ENCODE data around the gene TUBA4A.

The TUBA4A gene

DNA sequence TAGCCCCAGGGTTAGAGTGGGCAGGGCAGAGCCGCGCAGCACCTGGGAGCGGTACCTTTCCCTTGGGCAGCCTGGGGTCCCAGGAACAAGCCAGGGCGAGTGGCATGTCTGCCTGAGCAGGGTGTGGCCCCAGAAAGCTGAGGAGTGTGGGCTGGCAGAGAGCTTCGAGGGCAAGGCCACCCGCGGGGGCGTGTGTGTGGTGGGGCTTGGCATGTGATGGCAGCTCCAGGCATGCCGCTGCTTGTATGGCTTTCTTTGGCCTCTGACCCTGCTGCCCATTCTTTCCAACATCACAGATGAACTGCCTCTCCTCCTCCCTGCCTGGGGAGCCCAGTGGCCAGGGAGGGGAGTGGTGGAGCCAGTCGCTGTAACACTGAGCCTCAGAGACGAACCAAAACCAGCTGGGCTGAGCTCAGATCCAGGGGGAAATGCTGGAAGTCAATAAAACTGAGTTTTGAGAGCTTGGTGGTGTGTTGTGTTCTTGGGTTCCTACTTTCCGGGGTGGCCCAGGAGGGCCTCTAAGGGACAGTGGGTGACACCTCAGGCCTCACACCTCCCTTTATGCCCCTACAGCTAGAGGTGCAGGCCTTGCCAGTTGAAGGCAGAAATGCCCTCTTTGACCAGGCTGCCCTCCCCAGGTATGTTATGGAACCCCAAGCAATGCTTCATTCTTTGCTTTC, 32.9 kb upstream of the TUBA4A start:
- no peak for FAIRE-seq

DNA sequence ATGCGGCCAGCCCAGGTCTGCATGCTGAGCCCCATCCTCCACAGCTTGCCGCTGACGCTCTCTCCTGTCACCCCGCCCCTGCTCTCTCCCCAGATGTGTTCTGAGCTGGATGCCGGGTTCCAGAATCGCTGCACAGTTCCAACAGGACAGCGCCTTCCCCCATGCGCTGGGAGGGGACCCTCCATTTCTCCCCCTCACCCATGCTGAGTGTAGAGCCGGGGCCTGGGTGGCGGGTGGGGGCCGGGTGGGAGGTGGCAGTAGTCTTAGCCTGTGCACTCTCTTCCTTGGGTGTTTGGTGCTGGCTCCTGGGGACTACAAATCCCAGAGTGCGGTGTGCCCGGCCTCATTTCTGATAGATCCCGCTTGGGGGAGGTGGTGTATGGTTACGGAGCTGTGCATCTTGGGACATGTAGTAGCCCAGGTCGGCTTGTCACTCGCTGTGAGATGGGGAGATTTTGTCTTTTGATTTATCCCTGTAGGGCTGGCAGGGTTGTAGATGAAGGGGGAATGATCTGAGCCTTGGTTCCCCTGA, 32.2 kb upstream of the TUBA4A start:
- no peak for FAIRE-seq

DNA sequence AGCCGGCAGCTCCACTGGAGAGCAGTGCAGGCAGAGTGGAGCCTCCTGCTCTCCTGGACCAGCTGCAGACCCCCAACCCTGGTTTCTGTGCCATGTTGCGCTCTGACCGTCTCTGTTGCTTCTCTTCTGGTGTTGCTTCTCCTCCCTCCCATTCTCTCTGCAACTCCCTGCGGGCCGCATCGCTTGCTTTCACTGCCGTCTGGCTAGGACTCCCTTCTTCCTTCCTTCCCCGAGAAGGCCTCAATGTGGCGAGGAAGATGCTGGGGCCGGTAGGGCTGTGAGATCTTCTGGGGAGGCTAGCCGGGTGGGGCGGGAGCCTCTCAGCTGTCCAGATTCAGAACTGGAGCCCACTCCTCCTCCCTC, 31.6 kb upstream of the TUBA4A start:
- FAIRE-seq: no peak

DNA sequence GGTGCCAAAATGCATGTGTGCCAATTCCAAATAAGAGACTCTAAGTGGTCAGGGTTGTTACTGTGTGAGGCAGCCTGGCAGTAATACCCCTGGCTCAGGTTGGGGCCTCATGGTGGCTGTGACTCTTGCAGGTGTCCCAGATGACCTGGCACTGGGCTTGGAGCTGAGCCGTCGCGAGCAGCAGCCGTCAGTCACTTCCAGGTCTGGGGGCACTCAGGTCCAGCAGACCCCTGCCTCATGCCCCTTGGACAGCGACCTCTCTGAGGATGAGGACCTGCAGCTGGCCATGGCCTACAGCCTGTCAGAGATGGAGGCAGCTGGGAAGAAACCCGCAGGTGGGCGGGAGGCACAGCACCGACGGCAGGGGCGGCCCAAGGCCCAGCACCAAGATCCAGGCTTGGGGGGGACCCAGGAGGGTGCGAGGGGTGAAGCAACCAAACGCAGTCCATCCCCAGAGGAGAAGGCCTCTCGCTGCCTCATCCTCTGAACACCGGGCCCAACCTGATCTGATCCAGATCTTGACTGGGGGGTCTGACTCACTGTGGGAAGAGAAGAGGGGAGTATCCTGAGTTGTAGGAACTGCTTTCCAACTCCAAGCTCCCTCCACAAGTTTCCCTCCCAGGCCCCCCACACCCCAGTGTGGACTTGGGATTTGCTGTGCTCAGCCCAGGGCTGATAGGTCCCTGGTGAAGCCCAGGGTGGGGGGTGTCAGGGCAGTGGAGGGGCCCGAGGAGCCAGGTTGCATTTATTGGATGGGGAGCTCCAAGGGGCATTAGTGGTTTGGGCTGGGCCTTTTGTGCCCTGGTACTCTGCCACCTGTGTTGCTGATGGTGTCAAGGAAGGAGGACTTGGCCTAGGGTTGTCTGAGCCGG, 31.0 kb upstream of the TUBA4A start:
- no peak for FAIRE-seq

DNA sequence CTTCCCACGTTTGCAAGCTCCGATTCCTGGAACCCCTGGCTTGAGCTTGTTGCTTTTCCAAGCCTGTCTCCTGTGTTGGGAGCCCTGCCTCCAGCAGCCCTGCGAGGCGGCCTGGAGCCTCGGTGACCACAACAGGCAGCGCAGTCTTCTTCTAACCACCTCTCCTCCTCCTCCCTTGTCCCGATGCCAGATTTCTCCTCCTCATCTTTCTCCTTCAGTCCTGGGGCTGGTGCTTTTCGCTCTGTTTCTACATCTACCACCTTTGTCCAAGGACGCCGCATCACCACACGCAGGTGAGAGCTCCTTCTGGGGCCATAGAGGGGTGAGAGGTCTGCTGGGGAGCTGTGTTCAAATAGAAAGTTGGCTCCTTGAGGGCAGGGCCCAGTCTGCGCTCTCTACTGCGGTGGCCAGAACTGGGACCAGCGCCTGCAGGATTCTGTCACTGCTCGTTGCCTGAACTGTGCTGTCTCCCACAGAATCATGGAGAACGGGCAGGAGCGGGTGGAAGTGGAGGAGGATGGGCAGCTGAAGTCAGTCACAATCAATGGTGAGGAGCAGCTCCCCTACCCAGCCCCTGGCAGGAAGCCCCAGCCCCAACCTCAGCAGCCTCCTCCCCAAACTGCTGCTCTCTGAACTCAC, 29.3 kb upstream of the TUBA4A start:
- no peak for FAIRE-seq

DNA sequence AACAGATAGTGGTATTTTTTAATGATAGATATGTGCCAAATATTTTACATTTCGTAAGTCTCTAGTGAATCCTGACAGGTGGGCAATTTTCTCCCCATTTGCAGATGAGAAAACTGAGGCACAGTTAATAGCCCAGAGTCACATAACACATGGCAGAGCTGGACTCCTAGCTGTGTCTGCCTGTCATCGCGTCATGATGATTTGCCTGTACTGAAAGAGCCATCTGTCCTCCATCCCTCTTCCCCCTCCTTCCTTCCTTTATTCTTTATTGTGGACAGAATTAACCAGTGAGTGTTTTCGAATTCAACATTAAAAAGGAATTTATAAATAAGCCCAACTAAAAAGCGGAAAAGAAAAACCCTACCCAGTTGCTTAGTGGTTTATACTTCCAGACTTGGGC, 28.7 kb upstream of the TUBA4A start:
- no peak for FAIRE-seq

DNA sequence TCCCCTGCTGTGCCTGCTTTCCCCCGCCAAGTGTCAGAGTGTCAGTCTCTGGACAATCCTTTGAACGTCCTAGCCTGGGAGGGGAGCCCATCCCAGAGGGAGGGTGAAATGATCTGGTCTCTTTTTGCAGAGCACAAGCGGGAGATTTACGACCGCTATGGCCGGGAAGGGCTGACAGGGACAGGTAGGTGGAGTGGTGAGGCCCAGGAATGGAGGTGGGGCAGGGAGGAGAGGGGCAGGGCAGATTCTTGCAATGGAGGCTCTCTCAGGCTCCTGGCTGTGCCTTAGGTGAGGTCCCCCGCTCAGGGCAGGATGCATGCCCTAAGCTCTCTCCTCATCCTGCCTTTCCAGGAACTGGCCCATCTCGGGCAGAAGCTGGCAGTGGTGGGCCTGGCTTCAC, 27.9 kb upstream of the TUBA4A start:
- no peak for FAIRE-seq

DNA sequence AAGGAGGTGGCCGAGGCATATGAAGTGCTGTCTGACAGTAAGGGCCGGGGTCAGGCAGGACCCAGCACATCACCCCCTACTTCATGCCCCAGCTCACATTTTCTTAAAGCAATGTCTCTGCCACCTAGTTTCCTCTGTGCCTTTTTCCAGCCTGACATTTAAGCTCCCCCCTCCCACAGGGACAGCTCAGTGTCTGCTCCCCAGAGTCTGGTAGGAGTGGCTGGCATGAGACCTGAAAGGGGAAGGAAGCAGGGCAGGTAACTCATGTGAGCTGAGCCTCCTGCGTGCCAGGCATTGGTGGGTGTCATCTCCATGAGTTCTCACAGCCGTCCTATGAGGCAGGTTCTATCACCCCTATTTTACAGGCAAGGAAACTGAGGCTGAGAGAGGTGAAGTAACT, 26.9 kb upstream of the TUBA4A start:
- FAIRE-seq: no peak

DNA sequence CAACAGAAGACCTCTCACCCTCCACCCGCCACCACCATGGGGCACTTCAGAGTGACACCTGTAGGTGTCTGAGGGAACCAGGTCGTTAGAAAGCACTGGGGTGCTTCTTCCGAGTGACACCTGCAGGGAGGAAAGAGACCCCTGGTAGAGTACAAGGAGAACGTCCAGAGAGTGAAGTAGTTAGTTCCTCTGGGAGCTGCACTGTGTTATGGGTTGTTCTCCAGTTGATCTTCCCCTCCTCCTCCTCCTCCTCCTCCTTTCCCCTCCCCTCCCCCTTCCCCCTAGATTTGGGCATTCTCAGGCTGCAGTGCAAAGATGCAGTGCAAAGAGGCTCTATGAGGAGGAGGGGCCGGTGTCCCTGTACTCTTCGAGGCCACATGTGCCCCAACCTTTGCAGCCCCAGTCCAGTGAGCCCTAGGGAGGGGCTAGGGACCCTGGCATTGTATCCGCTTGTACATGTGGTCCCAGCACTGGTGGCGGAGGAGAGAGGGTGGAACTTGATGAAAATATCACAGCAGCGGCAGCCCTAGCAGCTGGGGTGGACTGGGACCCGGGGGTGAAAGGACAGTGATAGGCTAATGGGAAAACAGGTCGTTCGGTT, 26.3 kb upstream of the TUBA4A start:
- FAIRE-seq: no peak

DNA sequence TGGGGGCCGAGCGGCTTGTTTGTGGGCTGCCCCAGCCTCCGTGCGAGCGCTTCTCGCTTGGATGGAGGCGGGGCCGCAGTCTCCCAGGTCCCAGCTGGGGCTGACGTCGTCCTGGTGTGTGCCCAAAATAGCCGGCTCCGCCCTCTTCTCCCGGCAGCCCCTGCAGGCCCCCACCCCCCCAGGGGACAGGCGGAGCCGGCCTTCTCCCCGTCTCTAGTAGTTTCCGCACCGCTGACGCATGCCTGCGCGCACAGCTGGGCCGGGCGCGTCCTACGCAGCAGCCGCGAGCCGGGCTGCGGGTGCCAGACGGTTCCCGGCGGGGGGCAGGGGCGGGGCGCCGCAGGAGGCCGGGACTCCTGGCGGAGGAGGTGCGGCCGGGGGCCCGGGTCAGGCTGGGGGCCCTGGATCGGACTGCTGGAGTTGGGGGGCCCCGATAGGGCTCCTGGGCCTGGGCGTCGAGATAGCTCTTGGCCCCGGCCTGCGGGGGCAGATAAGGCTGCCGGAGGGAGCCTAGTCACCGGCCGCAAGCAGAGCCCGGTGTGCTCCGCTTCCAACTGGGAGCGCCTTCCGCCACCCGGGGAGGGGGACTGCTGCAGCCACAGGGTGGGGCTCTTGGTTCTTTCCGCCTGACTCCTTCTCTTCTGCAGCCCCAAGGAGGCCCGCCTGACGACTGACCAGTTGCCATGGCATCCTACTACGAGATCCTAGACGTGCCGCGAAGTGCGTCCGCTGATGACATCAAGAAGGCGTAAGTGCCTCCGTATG, 25.6 kb upstream of the TUBA4A start, which contains the start of gene DNAJB2:
Gene DNAJB2, plus strand, starts transcription at position 216 of the 765 bp plus-strand sequence. Its CDS starts 468 bp downstream, at position 684.
- FAIRE-seq: no peak

DNA sequence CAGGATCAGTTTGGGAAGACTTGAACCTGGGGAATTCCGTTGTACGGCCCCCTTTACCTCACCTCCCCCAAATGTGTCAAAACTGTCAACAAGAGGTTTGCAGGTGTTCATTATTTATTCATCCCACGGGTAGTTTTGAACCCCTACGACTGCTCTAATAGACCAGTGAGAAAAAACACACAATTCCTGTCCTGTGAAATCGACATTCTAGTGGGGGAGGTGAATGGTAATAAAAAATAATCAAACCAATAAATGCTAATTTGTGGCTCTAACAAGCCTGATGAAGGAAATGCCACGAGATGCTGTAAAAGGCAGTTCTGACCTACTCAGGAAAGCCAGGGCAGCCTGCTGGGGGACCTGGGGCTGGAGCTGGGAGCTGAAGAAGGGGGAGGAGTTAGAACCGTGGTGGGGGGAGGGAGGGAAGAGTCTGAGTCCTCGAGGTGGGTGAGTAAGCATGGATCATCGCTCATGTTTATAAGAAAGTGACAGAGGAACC, 25.0 kb upstream of the TUBA4A start:
- FAIRE-seq: no peak

DNA sequence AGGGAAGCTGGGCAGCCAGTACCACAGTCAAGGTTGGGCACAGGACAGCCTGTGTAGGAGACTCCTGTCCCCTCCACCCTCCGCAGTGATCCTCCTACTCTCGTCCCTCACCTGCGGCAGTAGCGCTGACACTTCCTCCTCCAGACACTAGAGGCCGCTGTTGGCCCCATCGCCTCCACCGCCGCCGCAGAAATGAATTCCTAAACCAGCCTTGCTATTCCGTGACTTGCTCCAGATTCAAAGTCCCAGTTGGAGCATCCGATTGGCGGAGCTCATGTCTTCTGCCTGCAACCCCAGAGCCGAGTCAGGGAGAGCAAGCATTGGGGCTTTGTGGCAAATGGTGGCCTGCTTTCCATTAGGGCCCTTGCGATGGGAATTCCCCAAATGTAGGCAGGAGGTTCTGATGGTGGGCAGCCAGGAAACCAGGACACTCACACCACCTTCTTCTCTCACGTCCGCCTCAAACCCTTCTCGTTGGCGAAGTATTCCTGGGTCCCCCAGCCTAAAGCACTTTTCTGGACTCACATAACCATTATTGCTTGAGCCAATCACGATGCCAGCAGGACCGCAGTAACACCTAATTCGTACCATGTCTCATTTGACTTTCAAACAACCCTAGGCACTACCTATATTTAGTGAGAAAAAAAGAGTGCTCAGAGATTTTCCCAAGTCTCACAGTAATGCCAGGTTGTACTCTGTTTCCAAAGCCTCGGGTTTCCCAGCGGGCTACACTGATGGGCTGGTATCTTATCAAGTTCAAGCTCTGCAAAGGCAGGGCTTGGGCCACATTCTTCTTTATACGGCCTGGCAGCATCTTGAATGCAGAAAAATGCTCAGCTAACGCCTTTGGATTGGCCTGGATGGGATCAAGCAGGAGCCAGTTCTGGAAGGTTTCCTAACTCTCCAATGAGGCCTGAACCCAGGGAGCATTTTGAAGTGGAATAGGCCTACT, 24.3 kb upstream of the TUBA4A start:
- FAIRE-seq: peak; percentile 35

DNA sequence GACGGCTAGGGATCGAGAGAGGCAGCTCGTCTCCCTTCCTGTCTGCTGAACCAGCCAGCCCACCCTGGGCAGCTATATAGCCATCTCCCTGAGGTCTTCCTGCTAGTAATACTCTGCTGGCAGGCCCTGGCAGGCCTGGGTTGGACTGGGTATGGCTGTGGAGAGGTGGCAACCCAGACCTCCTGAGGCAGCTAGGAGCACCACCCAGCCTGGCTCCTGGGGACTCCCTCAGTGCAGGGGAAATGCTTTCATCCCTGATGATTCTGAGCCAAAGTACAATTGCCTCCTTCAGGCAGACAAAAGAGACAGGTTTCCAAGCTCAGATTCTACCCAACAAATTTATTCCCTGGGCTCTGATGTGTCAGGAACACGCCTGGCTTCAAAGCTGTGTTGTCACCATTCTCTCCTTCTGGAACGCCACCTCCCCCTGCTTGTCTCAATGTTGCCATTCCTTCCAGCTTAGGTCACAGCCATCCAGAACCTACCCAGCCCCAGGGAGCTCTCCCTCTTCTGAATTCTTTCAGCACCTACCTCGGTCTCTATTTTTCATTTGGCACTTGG, 20.7 kb upstream of the TUBA4A start:
- FAIRE-seq: no peak

DNA sequence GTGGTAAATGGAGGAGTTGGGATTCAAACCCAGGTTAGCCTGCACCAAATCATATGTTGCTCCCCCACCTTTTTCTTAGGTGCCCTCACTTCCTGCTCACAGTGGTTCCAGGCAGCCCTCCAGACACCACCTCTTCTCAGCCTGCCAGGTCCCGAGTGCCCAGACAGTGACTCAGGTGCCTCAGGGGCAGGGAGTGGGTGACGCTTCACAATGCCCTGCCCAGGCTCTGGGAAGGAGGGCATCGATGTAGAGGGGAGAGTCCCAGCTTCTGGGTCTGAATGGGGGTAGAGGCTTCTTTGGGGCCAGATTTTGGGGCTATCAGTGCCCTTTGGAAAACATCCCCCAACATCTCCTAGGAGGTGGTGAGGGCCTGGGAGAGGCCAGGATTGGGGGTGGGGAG, 20.2 kb upstream of the TUBA4A start:
- FAIRE-seq: no peak

DNA sequence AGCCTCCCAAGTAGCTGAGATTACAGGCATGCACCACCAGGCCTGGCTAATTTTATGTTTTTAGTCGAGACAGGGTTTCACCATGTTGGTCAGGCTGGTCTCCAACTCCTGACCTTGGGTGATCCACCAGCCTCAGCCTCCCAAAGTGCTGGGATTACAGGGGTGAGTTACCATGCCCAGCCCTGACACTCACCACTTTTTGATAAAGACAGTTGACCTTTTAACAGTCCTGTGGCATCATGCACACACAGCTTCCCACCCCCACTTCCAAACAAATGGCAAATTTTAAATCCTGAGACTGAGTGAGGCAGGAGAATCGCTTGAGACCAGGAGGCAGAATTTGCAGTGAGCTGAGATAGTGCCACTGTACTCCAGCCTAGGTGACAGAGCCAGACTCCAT, 19.3 kb upstream of the TUBA4A start:
- FAIRE-seq: no peak

DNA sequence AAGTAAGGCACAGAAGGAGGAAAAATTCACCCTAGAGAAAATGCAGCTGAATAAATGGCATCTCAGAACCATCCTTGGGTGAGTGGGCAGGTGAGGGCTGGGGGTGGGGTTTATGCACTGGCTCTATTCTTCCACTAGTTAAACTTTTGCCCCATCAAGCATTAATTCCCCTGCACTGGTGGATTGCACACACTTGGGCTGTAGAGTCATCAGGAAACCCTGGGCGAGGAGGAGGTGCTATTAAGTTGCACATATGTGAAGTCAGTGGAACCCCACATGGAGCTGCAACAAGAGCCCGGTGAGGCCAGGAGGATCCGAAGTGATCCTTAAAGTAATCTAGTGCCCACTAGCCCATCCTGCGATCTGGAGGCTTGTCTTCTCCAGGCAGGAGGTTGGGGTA, 18.6 kb upstream of the TUBA4A start:
- FAIRE-seq: no peak

DNA sequence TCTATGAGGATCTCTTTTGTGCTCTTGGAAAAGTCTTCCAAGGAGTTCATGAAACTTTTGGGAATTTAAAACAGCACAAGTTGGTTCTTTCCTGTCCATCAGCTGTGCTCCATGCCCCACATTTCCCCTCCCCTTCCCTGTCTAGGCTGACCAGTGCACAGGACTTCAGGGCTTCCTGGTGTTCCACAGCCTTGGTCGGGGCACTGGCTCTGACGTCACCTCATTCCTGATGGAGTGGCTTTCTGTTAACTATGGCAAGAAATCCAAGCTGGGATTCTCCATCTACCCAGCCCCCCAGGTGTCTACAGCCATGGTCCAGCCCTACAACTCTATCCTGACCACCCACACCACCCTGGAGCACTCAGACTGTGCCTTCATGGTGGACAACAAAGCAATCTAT, 17.3 kb upstream of the TUBA4A start:
- no peak for FAIRE-seq

DNA sequence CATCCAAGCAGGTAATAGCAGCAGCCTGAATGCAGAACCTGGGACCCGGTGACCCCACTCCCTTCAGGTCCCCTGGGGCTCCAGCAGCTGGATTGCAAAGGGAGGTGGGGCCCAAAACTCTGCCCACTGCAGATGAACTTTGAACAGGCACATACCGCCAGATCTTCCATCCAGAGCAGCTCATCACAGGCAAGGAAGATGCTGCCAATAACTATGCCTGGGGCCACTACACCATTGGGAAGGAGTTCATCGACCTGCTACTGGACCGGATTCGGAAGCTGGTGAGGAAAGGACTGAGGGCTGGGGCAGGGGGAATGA, 16.3 kb upstream of the TUBA4A start:
- FAIRE-seq: no peak

DNA sequence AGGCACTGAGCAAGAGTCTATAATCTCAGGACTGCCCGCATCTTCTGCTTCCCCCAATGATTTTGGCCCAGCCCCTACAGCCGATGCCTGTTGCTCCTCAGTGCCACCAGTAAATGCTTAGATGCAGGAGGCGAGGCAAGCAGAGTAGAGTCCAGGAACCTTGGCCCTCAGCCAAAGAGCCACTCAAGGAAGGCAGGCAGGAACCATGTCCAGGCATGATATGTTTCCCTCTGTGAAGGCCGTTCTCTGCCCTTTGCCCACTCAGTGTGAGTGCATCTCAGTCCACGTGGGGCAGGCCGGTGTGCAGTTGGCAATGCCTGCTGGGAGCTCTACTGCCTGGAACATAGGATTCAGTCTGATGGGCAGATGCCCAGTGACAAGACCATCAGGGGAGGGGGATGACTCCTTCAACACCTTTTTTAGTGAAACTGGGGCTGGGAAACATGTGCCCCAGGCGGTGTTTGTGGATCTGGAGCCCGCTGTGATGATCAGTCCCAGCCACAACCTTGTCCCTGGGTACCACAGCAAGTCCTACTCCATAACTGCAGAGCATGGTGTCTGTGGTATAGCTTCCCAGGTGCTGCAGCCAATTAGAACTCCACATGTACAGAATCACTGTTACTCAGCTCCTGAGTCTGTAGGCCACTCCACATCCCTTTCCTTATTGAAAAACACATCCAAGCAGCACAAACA, 15.8 kb upstream of the TUBA4A start:
- no peak for FAIRE-seq

DNA sequence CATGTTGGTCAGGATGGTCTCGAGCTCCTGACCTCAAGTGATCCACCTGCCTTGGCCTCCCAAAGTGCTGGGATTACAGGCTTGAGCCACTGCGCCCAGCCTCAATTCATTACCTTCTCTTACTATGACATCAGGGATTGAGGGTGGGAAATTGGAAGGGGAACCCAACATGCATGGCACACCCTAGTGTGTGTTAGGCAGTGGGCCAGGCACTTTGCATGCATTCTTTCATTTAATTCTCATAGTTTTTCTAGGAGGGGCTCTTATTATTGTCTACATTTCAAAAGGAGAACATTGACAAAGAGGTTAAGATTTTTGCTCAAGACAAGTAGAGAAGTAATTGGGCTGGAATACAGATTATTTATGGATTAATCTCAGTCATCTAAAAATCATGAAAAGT, 14.6 kb upstream of the TUBA4A start:
- no peak for FAIRE-seq
